Mesenchymal stem cell (in vitro differentiated cells and primary cell): ENCODE results near the gene GLTP.

Source experiments
- DNase-seq: peaks from one replicate; pipeline ENCODE4 v3.0.0-alpha.2; 2013
- H2AFZ ChIP-seq: one replicate; pipeline ENCODE4 v1.6.1; 2013; ENCODE audit warnings: low read depth, mild to moderate bottlenecking, control low read depth, inconsistent platforms, low read length, moderate library complexity
- H2AK5ac ChIP-seq: 2 replicates; pipeline ENCODE4 v1.6.1; 2013; ENCODE audit warnings: low read length, moderate library complexity, mild to moderate bottlenecking, inconsistent platforms; ENCODE audit not compliant: severe bottlenecking
- H2BK120ac ChIP-seq: one replicate; pipeline ENCODE4 v1.6.1; 2013; ENCODE audit warnings: low read depth, mild to moderate bottlenecking, inconsistent platforms, low read length, moderate library complexity
- H2BK12ac ChIP-seq, 2 experiments: one replicate each; pipeline ENCODE4 v1.6.1; 2013; ENCODE audit warnings: inconsistent platforms in 2 of 2, low read length in 2 of 2, mild to moderate bottlenecking in 2 of 2, moderate library complexity in 2 of 2, control low read depth in 1 of 2
- H2BK15ac ChIP-seq: one replicate; pipeline ENCODE4 v1.6.1; 2013; ENCODE audit warnings: mild to moderate bottlenecking, low read depth, inconsistent platforms; ENCODE audit not compliant: poor library complexity, severe bottlenecking
- H2BK5ac ChIP-seq: 2 replicates; pipeline ENCODE4 v1.6.1; 2013; ENCODE audit warnings: low read depth, mild to moderate bottlenecking, low read length, control low read depth, inconsistent platforms; ENCODE audit not compliant: poor library complexity, severe bottlenecking
- H3K14ac ChIP-seq, 2 experiments: one replicate each; pipeline ENCODE4 v1.6.1; 2013; ENCODE audit warnings: inconsistent platforms in 2 of 2, low read length in 2 of 2, control low read depth in 1 of 2, mild to moderate bottlenecking in 1 of 2, moderate library complexity in 1 of 2
- H3K18ac ChIP-seq, 2 experiments: one replicate each; pipeline ENCODE4 v1.6.1; 2013; ENCODE audit warnings: inconsistent platforms in 2 of 2, low read length in 2 of 2, control low read depth in 1 of 2, low read depth in 1 of 2, mild to moderate bottlenecking in 1 of 2
- H3K23ac ChIP-seq, 2 experiments: one replicate each; pipeline ENCODE4 v1.6.1; 2013; ENCODE audit warnings: inconsistent platforms in 2 of 2, low read length in 2 of 2, mild to moderate bottlenecking in 2 of 2, moderate library complexity in 2 of 2, control low read depth in 1 of 2
- H3K27ac ChIP-seq: 2 replicates; pipeline ENCODE4 v1.5.1; 2013; ENCODE audit warnings: mild to moderate bottlenecking, moderate library complexity, low read length, control low read depth, inconsistent platforms; ENCODE audit not compliant: poor library complexity, severe bottlenecking
- H3K27me3 ChIP-seq, 2 experiments: 2 replicates each; pipeline versions ENCODE4 v1.6.1 to v1.7.0; 2013; ENCODE audit warnings: low read length in 2 of 2, mild to moderate bottlenecking in 2 of 2, moderate library complexity in 2 of 2, control low read depth in 1 of 2, inconsistent platforms in 1 of 2; ENCODE audit not compliant: control insufficient read depth in 1 of 2, insufficient read depth in 1 of 2
- H3K36me3 ChIP-seq, 2 experiments: 2 replicates each; pipeline versions ENCODE4 v1.6.1 to v1.7.0; 2013; ENCODE audit warnings: low read length in 2 of 2, control low read depth in 1 of 2, inconsistent platforms in 1 of 2, low read depth in 1 of 2, mild to moderate bottlenecking in 1 of 2; ENCODE audit not compliant: insufficient read depth in 2 of 2, control insufficient read depth in 1 of 2
- H3K4ac ChIP-seq, 2 experiments: one replicate each; pipeline ENCODE4 v1.6.1; 2013; ENCODE audit warnings: inconsistent platforms in 2 of 2, low read length in 2 of 2, mild to moderate bottlenecking in 2 of 2, moderate library complexity in 2 of 2, control low read depth in 1 of 2, low read depth in 1 of 2
- H3K4me1 ChIP-seq: 2 replicates; pipeline ENCODE4 v1.6.1; 2013; ENCODE audit warnings: low read depth, low read length, control low read depth; ENCODE audit not compliant: control insufficient read depth, insufficient read depth
- H3K4me2 ChIP-seq: 2 replicates; pipeline ENCODE4 v1.6.1; 2013; ENCODE audit warnings: low read length, mild to moderate bottlenecking, inconsistent platforms; ENCODE audit not compliant: poor library complexity, severe bottlenecking
- H3K4me3 ChIP-seq, 2 experiments: 2 replicates each; pipeline versions ENCODE4 v1.5.1 to v1.7.0; 2013; ENCODE audit warnings: low read length in 2 of 2, mild to moderate bottlenecking in 2 of 2, control low read depth in 1 of 2, low read depth in 1 of 2; ENCODE audit not compliant: insufficient read depth in 1 of 2
- H3K79me1 ChIP-seq: replicated peaks from 2 replicates; pipeline ENCODE4 v1.6.1; 2013; ENCODE audit warnings: mild to moderate bottlenecking, control low read depth, low read length, inconsistent platforms; ENCODE audit not compliant: poor library complexity, severe bottlenecking
- H3K9ac ChIP-seq: 2 replicates; pipeline ENCODE4 v1.7.0; 2013; ENCODE audit warnings: mild to moderate bottlenecking, low read length, moderate library complexity
- H3K9me3 ChIP-seq: 2 replicates; pipeline ENCODE4 v1.7.0; 2013; ENCODE audit warnings: mild to moderate bottlenecking, low read length; ENCODE audit not compliant: control insufficient read depth
- H4K8ac ChIP-seq: one replicate; pipeline ENCODE4 v1.6.1; 2013; ENCODE audit warnings: inconsistent platforms, mild to moderate bottlenecking, low read length, moderate library complexity
- H4K91ac ChIP-seq: one replicate; pipeline ENCODE4 v1.6.1; 2013; ENCODE audit warnings: mild to moderate bottlenecking, low read length, inconsistent platforms
- WGBS: methylation state at CpG from one replicate; pipeline ENCODE4 v1.1.7; 2013; ENCODE audit warnings: mixed read lengths; 5-methylcytosine and 5-hydroxymethylcytosine counted together

GLTP gene

GRCh38 chr12:109831929-109832328 is 48.4 kb downstream of the GLTP start:
- H3K9ac ChIP-seq, result peak overlapping the region; percentile 38
- H3K18ac ChIP-seq, result no peak overlapping the region
- H2BK12ac ChIP-seq, result no peak overlapping the region
- H3K27me3 ChIP-seq, result peaks cover 8 to 10% of the 10 kb centered on the region in 2 experiments
- no peak for DNase-seq
- no peak overlapping the region for H3K4ac ChIP-seq
- peak overlapping the region; percentile 4 for H2BK5ac ChIP-seq
- H4K8ac ChIP-seq, result no peak overlapping the region
- H4K91ac ChIP-seq, result no peak overlapping the region
- no peak overlapping the region for H3K23ac ChIP-seq
- H3K79me1 ChIP-seq, result peaks cover 7% of the 10 kb centered on the region
- H3K9me3 ChIP-seq, result no peaks in the 10 kb centered on the region
- H3K36me3 ChIP-seq, result no peaks in the 10 kb centered on the region
- H2AK5ac ChIP-seq, result no peak overlapping the region
- H3K4me1 ChIP-seq, result peaks cover 18% of the 10 kb centered on the region
- no peak overlapping the region for H2BK120ac ChIP-seq
- 81% methylated on average over 9 of the region's 9 CpGs for WGBS
- H3K14ac ChIP-seq, result no peak overlapping the region
- no peak overlapping the region for H2AFZ ChIP-seq
- H2BK15ac ChIP-seq, result no peak overlapping the region
- H3K27ac ChIP-seq, result no peak overlapping the region
- H3K4me3 ChIP-seq, result no peak overlapping the region
- H3K4me2 ChIP-seq, result no peak overlapping the region

DNA sequence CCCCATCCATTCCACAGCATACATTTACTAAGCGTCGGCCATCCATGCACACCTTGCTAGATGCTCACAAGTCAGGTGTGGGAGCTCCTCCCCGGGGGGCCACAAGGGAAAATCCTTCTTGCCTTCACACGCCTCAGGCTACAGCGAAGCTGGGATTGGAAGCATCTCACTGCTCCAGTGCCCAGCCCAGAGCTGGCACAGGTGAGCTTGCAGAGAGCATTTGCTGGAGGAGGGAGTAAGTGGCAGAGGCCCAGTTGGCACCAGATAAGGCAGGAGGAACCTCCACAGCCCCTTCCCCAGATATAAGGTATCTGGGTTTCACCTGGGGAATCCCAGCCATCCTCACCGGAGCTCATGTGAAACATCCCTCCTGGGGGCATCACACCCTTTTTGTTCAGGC is 49.0 kb downstream of the GLTP start:
- no peak overlapping the region for H2BK5ac ChIP-seq
- no peak overlapping the region for H3K14ac ChIP-seq
- H2BK12ac ChIP-seq, result no peak overlapping the region
- H2BK15ac ChIP-seq, result no peak overlapping the region
- H3K9me3 ChIP-seq, result no peaks in the 10 kb centered on the region
- H2BK120ac ChIP-seq, result no peak overlapping the region
- H3K4me3 ChIP-seq, result no peak overlapping the region
- H4K8ac ChIP-seq, result no peak overlapping the region
- H3K9ac ChIP-seq, result no peak overlapping the region
- no peak overlapping the region for H2AK5ac ChIP-seq
- peaks cover 16% of the 10 kb centered on the region for H3K4me1 ChIP-seq
- H3K4ac ChIP-seq, result no peak overlapping the region
- no peak overlapping the region for H2AFZ ChIP-seq
- H3K79me1 ChIP-seq, result peaks cover 7% of the 10 kb centered on the region
- H3K18ac ChIP-seq, result no peak overlapping the region
- no peak overlapping the region for H3K27ac ChIP-seq
- H3K36me3 ChIP-seq, result no peaks in the 10 kb centered on the region
- DNase-seq, result no peak
- peaks cover 8 to 10% of the 10 kb centered on the region in 2 experiments for H3K27me3 ChIP-seq
- peak overlapping the region; percentile 56 for H4K91ac ChIP-seq
- no peak overlapping the region for H3K23ac ChIP-seq
- no peak overlapping the region for H3K4me2 ChIP-seq
- 93% methylated on average over 6 of the region's 6 CpGs for WGBS

DNA sequence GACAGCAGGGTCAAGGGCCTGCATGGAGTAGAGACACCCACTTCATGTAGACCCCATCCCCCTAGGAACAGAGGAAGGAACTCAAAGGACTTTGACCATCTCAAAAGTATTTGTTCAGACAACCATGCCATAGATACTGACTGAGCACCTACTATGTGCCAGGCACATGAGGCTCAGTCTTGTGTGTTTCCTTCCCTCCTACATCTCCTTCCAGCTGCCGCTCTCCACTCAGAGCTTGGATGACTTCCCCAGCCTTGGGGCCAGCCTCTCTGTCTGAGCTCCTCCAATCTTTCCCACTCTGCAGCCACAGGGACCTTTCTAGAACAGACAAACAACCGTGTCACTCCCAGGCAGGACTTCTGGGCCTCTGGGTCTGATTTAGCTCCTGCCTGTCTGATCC is 49.6 kb downstream of the GLTP start:
- Histone ChIP-seq H3K4ac (no peak overlapping the region), H3K27me3 (peaks cover 8 to 10% of the 10 kb centered on the region in 2 experiments), H3K9ac (no peak overlapping the region), H3K4me2 (no peak overlapping the region), H3K4me3 (no peak overlapping the region), H2BK5ac (no peak overlapping the region), H3K27ac (no peak overlapping the region), H3K18ac (no peak overlapping the region), H3K79me1 (peaks cover 7% of the 10 kb centered on the region), H3K9me3 (no peaks in the 10 kb centered on the region), H2AK5ac (no peak overlapping the region), H3K4me1 (peaks cover 16% of the 10 kb centered on the region), H3K23ac (no peak overlapping the region), H4K8ac (no peak overlapping the region), H3K36me3 (no peaks in the 10 kb centered on the region), H4K91ac (no peak overlapping the region), H2BK15ac (no peak overlapping the region), H2BK120ac (no peak overlapping the region), H3K14ac (no peak overlapping the region), H2BK12ac (no peak overlapping the region), H2AFZ (no peak overlapping the region)
- WGBS, result 77% methylated on average over 2 of the region's 2 CpGs
- no peak for DNase-seq

- 93% methylated on average over 2 of the region's 2 CpGs for WGBS
- Histone ChIP-seq H3K79me1 (peaks cover 9% of the 10 kb centered on the region), H3K4me2 (no peak overlapping the region), H3K27ac (no peak overlapping the region), H3K4me3 (no peak overlapping the region), H3K23ac (no peak overlapping the region), H3K36me3 (no peaks in the 10 kb centered on the region), H3K18ac (no peak overlapping the region), H2BK12ac (no peak overlapping the region), H2BK120ac (no peak overlapping the region), H2BK5ac (no peak overlapping the region), H3K9me3 (no peaks in the 10 kb centered on the region), H3K4me1 (peaks cover 16% of the 10 kb centered on the region), H4K8ac (no peak overlapping the region), H3K4ac (no peak overlapping the region), H2AK5ac (no peak overlapping the region), H2AFZ (no peak overlapping the region), H2BK15ac (no peak overlapping the region), H3K14ac (no peak overlapping the region), H3K27me3 (peaks cover 8 to 10% of the 10 kb centered on the region in 2 experiments), H4K91ac (no peak overlapping the region), H3K9ac (no peak overlapping the region)
- DNase-seq, result no peak
These were observed 50.1 kb downstream of the GLTP start for GRCh38 chr12:109830267-109830666.
